GM18505 (cell line): ENCODE results near the gene EML4.
A peak's percentile ranks its signal among the peaks of the same experiment; 100 is the strongest.

Experiments used
- ATAC-seq: cut with Tn5 transposase; IDR thresholded peaks from one replicate; pipeline ENCODE4 v1.9.1; 2021; ENCODE audit not compliant: unreplicated experiment
- POLR2A ChIP-seq: IDR thresholded peaks from 4 replicates; pipeline ENCODE4 v1.6.1; 2011; ENCODE audit warnings: borderline replicate concordance; ENCODE audit not compliant: insufficient read depth, insufficient read length; ENCODE audit errors: extremely low read depth

EML4 gene

DNA sequence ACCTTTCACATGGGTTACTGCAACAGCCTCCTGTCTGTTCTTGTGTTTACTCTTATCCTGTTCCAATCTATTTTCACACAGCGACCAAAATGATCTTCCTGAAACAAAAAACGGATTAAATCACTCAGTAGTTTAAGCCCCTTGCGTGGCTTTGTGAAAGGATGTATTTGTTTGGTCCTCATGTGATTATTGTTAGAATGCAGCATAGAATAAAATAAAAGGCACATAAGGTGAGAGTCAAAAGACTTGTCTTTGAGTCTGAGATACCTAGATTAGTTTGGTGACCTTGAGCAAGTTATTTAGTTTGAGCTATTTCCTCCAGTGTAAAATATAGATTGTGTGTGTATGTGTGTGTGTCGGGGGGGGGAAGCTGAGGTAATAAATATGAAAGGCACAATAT, 72.4 kb downstream of the EML4 start:
- ATAC-seq = no peak
- no peak for TF ChIP-seq POLR2A

DNA sequence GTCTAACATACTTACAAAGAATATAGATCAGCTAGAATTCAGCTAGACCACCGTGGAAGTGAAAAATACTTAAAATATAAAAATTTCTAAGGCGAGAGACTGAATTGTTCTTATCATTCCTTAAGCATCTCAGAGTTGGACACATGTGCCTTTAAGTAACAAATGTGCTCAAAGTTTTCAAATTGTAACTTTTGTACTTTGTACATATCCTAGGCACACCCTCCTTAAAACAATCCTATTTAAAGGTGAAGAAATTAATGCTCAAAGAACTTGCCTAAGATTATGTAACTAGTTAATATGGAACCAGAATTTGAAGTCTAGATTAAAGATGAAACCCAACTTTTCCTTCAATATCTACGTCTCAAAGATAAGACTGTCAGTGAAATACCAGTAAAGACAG, 74.1 kb downstream of the EML4 start:
- TF ChIP-seq POLR2A = no peak
- ATAC-seq = no peak

DNA sequence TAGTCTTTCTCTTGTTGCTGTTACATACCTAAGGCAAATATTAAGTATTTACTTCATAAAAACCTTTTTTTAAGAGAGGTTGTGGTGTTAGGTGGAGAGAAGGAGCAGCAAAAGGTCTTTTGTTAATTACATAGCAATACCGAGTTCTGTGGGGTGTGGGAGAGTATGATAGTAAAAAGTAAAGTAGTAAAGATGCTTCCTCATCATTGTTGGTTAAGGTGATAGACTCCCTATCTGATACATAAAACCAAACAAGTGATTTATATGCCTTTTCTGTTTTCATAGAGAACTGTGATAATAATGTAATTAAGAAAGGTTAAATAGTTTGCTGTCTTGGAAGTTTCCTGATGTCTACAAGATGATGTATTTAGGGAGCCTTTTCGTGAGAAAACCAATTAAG, 75.4 kb downstream of the EML4 start:
- no peak for TF ChIP-seq POLR2A
- no peak for ATAC-seq

DNA sequence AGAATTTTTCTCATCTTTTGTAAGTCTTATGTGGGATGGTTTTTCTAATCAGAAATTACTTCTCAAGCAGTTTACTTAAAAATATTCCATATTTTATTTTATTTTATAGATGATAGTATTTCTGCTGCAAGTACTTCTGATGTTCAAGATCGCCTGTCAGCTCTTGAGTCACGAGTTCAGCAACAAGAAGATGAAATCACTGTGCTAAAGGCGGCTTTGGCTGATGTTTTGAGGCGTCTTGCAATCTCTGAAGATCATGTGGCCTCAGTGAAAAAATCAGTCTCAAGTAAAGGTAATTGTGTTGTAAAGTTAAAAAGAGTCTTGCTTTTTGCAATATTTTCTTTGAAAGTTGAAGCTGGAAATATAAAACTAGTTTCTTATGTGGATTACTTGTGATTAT, 76.2 kb downstream of the EML4 start:
- TF ChIP-seq POLR2A = no peak

DNA sequence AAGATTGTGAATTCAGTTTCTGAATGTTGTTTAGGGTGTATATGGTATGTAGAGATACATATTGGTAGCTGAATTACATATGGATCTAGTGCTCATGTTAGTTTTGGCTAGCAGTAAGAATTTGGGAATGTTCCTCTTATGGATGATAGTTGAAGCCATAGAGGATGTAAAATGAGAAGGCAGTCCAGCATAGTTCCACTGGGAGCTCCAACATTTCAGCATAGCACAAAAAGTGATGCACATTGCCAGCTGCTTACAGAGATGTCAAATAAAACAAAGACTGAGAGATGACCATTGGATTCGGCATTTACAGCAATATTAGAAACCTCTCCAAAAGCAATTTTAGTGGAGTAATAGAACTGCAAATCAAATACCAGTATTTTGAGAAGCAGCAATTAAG, 77.4 kb downstream of the EML4 start:
- no peak for TF ChIP-seq POLR2A
- ATAC-seq = no peak

More for the DNA sequence above, 76.2 kb downstream of the EML4 start:
- no peak for ATAC-seq

DNA sequence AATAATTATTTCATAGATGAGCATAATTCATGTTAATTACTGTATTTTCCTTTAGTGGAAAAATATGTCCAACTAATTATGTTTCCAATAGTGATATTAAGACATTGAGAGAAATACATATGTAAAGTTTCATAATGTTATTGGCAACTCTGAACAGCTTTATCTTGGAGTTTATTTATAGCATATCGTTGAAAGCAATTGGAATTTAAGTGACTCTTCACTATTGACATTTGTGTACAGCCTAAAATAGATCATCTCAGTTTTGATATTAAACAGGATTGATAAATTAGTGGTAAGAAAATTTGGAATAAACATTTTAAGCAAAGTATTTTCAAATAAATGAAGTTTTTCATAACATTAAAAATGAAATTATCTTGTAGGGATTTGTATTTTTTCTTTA, 79.7 kb downstream of the EML4 start:
- TF ChIP-seq POLR2A = no peak
- no peak for ATAC-seq

DNA sequence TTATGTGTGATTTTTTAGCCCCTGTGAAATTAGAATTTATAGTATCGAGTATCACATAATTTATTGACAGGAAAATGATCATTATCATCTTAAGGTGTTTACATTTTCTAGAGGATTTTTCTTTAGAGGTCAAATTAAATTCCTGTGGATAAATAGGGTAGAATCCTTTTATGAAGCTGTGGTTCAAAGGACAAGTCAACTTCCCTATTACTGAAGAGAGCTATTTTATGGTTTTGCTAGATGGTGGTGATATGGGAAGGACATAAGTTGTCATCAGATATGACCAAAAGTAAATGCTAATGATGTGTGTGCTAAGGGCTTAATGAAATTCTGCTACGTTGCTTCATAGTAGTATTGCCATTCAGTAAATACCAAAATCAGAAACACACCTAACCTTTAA, 80.1 kb downstream of the EML4 start:
- ATAC-seq = no peak

DNA sequence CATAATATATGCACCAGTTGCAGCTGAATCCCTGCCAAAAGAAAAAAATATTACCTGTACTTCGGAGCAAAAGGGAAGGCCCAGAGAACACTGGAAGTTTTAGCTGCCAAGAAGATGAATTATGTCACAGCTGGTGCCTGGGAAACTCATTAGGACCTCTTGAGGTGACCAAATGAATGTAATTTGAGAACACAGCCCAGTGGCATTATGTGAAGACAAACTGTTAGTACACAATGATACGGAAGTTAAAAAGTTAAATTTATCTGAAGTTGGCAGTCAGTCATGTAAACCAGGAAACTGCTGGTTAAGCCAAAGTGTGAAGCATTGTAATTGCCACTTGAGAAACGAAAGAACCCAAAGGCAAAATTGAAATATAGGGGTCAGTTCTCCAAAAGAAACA, 80.7 kb downstream of the EML4 start:
- ATAC-seq = no peak
- TF ChIP-seq POLR2A = no peak

More for the DNA sequence above, 80.1 kb downstream of the EML4 start:
- no peak for TF ChIP-seq POLR2A

DNA sequence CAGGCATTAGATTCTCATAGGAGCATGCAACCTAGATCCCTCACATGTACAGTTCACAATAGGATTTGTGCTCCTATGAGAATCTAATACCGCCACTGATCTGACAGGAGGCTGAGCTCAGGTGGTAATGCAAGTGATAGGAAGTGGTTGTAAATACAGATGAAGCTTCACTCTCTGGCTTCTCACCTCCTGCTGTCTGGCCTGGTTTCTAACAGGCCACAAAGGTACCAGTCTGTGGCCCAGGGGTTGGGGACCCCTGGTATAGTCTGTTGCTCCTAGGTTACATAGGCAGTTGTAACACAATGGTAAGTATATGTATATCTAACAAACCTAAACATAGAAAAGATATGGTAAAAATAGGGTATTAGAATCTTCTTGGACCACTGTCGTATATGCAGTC, 81.8 kb downstream of the EML4 start:
- no peak for TF ChIP-seq POLR2A
- no peak for ATAC-seq

DNA sequence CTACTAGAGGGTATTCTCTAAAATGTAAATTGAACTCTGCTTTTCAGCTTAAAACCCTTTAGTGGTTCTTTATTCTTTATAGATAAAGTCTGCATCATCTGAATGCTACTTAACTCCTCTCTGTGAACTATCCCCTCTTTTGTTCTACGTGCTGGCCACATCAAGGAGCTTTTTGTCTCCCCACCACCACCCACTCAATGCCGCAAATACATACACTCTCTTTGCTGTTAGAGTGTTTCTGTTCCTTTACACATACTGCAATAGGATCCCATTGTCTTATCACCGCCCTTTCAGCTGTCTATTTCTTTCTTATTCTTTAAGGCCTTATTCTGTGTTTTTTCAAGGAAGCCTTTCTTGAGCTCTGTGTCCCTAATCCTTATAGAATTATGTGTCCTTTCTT, 83.3 kb downstream of the EML4 start:
- TF ChIP-seq POLR2A = no peak

DNA sequence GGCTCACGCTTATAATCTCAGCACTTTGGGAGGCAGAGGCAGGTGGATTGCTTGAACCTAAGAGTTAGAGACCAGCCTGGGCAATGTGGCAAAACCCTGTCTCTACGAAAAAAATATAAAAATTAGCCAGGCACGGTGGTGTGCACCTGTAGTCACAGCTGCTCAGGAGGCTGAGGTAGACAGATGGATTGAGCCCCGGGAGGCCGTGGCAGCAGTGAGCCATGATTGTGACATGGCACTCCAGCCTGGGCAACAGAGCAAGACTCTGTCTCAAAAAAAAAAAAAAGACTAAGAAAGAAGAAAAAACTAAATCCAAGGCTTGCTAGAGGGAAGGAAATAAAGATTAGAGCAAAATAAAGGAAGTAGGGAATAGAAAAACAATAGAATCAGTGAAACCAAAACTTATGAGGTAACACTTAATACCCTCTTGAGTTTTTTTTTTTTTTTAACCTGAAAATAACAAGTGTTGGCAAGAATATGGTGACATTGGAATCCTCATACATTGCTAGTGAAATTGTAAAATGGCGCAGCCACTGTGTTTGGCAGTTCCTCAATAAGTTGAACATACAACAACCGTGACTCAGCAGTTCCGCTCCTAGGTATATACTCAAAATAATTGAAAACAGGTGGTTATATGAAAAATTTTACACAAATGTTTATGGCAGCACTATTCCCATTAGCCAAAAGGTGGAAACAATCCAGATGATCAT, 85.2 kb downstream of the EML4 start:
- ATAC-seq = no peak
- no peak for TF ChIP-seq POLR2A

More for the DNA sequence above, 83.3 kb downstream of the EML4 start:
- no peak for ATAC-seq

DNA sequence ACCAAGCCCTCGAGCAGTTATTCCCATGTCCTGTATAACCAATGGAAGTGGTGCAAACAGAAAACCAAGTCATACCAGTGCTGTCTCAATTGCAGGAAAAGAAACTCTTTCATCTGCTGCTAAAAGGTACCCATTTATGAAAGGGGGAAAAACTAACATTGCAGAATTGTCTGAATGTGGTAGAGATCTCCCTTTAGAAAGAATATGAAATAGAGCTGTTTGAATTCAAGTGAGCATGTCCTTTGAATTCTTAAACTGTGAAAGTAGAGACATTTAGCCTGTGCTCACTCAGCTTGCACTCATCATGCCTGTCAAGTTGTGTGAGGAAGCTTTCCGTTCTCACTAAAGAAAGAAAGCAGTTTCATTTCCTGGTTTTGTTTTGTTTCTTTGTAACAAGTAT, 87.4 kb downstream of the EML4 start:
- TF ChIP-seq POLR2A = no peak
- ATAC-seq = peak; percentile 83

DNA sequence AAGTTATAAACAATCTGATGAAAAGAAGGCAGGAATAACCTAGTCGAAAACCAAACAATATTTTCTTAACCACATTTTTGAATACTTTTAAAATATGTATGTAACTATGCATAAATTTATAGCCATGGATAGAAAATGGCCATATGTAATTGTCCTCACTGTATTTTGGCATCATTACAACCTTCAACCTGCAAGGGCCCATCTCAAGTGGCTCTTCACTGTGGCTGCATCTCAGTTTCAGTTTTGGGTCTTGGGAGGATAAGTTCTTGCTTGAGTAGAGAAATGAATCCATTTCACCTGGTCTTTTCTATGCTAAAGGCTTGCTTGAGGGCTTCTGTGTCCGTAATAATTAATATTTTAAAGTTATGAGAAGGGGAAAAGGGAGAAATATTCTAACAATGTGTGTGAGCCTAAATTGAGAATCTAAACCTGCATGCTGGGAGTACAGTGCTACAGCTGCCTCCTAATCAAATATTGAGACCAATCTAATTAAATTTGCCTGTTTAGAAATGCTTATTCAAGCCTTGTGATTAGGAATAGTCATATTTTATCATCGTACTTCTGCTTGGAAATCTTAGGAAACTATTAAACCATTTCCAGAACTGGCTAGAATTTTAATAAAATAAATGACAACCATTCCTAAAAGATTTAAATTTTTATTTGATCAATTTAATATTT, 92.5 kb downstream of the EML4 start:
- no peak for TF ChIP-seq POLR2A
- no peak for ATAC-seq

DNA sequence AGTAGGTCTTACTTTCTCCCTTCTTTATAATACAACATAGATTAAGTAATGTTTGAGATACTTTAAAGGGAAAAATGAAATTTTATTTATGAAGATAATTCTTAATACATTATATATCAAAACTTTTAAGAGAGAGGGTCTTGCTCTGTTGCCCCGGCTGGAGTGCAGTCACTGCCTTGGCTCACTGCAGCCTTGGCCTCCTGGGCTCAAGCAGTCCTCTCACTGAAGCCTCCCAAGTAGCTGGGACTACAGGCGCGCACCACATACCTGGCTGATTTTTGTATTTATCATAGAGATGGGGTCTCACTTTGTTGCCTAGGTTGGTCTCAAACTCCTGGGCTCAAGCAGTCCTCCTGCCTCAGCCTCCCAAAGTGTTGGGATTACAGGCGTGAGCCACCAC, 97.1 kb downstream of the EML4 start:
- no peak for TF ChIP-seq POLR2A
- no peak for ATAC-seq
